ENCODE measurements around the gene GLRA1. TPM values are rescaled to one million over a fixed set of nuclear protein-coding genes. Genes with fewer than 3 reads are reported as not detected.
A peak's percentile ranks its signal among the peaks of the same experiment; 100 is the strongest.

GLRA1 gene
- total and polyA plus RNA-seq, 12 donors: 0.40 to 2.7 (median 1.3) TPM; not detected in 7

GRCh38 chr5:151820271-151820670, 104.4 kb downstream of the GLRA1 start:
- Histone ChIP-seq H3K4me1 (replicated peaks in 1 of 2) (peaks cover 0 to 9% of the 10 kb centered on the region in 2 donors), H3K9me3 (replicated peaks in 1 of 3) (no peaks in the 10 kb centered on the region), H3K36me3 (replicated peaks in 1 of 2) (no peaks in the 10 kb centered on the region), H3K27ac (no peak overlapping the region), H3K4me3 (no peak overlapping the region), H3K27me3 (no peaks in the 10 kb centered on the region)
- 83 to 97% (median 94%) methylated on average over 3 of the region's 3 CpGs for WGBS, 4 donors
- TF ChIP-seq CTCF (IDR thresholded peaks at IDR 0.05) (no peak), POLR2A (IDR thresholded peaks at IDR 0.05) (no peak)
- no peak for DNase-seq
- intact Hi-C loops (cut with DNase I): loop anchor here (10.0 kb wide), 2 partner anchors 325 to 685 kb away; no protein-coding TSS in a partner anchor

DNA sequence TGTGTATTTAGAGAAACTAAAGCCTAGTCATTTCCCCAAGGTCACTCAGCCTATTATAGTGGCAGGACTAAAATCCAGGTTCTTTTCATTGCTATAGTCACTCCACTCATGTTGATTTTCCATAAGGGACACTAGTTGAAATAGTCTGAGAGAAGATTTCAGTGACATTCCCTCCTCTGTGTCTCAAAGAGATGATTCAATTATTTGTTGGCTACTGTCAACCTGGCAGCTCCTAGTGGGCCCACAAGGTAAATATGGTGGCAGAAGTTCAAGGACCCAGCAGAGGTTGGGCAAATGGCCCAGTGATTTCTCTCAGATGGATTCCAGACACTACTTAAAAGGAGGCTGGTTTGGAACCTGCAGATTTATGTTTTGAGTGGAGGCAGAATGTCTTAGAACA, 104.8 kb downstream of the GLRA1 start:
- no peaks in the 10 kb centered on the region for H3K9me3 ChIP-seq (replicated peaks in 1 of 3)

GRCh38 chr5:151815051-151815450, 109.6 kb downstream of the GLRA1 start:
- DNase-seq: no peak
- WGBS, 4 donors: 91 to 100% (median 98%) methylated on average over 1 of the region's 1 CpG
- H3K4me1 ChIP-seq (replicated peaks in 1 of 2): peaks cover 0 to 14% of the 10 kb centered on the region in 2 donors
- H3K36me3 ChIP-seq (replicated peaks in 1 of 2): peaks cover 0 to 15% of the 10 kb centered on the region in 2 donors
- H3K4me3 ChIP-seq: no peak overlapping the region
- H3K27me3 ChIP-seq: no peaks in the 10 kb centered on the region
- H3K9me3 ChIP-seq (replicated peaks in 1 of 3): no peaks in the 10 kb centered on the region
- no peak for TF ChIP-seq POLR2A (IDR thresholded peaks at IDR 0.05)
- no peak for TF ChIP-seq CTCF (IDR thresholded peaks at IDR 0.05)
- intact Hi-C loops (cut with DNase I): loop anchor here in 1 of 2 donors (10.0 kb wide), 1 partner anchor 330 kb away; no protein-coding TSS in a partner anchor
- no peak overlapping the region for H3K27ac ChIP-seq

More for the DNA sequence above, 104.8 kb downstream of the GLRA1 start:
- TF ChIP-seq POLR2A (IDR thresholded peaks at IDR 0.05): no peak
- no peak for TF ChIP-seq CTCF (IDR thresholded peaks at IDR 0.05)
- no peak overlapping the region for H3K27ac ChIP-seq
- peaks cover 0 to 9% of the 10 kb centered on the region in 2 donors for H3K4me1 ChIP-seq (replicated peaks in 1 of 2)
- intact Hi-C loops (cut with DNase I): loop anchor here (10.0 kb wide), 2 partner anchors 325 to 685 kb away; no protein-coding TSS in a partner anchor
- peak in 3 of 7 donors; percentile 42 to 63 (median 50) for DNase-seq
- no peaks in the 10 kb centered on the region for H3K36me3 ChIP-seq (replicated peaks in 1 of 2)
- no peaks in the 10 kb centered on the region for H3K27me3 ChIP-seq
- no peak overlapping the region for H3K4me3 ChIP-seq

- no peaks in the 10 kb centered on the region for H3K9me3 ChIP-seq (replicated peaks in 1 of 3)
Observed at GRCh38 chr5:151812757-151813309, 111.8 kb downstream of the GLRA1 start.

More at GRCh38 chr5:151812757-151813309, 111.8 kb downstream of the GLRA1 start:
- WGBS, 4 donors: 59 to 71% (median 68%) methylated on average over 2 of the region's 2 CpGs
- H3K4me3 ChIP-seq: no peak overlapping the region
- intact Hi-C loops (cut with DNase I): loop anchor here in 1 of 2 donors (10.0 kb wide), 1 partner anchor 332 kb away; no protein-coding TSS in a partner anchor
- DNase-seq: no peak
- peaks cover 0 to 15% of the 10 kb centered on the region in 2 donors for H3K4me1 ChIP-seq (replicated peaks in 1 of 2)
- no peak overlapping the region for H3K27ac ChIP-seq
- H3K36me3 ChIP-seq (replicated peaks in 1 of 2): peaks cover 0 to 15% of the 10 kb centered on the region in 2 donors
- no peaks in the 10 kb centered on the region for H3K27me3 ChIP-seq
- TF ChIP-seq CTCF (IDR thresholded peaks at IDR 0.05) (no peak), POLR2A (IDR thresholded peaks at IDR 0.05) (no peak)
